WI38 (cell line): ENCODE results near the gene HPS4.

Experiments used
- H3K4me3 ChIP-seq: 2 replicates; pipeline ENCODE4 v1.5.1; 2011; ENCODE audit warnings: low read depth, mild to moderate bottlenecking, control low read depth, low read length
- TF ChIP-seq, protein P1 (sequence below): IDR thresholded peaks from 2 replicates; pipeline ENCODE4 v1.5.1; 2012; ENCODE audit warnings: low read depth, mild to moderate bottlenecking, control low read depth, low read length

HPS4 gene

DNA sequence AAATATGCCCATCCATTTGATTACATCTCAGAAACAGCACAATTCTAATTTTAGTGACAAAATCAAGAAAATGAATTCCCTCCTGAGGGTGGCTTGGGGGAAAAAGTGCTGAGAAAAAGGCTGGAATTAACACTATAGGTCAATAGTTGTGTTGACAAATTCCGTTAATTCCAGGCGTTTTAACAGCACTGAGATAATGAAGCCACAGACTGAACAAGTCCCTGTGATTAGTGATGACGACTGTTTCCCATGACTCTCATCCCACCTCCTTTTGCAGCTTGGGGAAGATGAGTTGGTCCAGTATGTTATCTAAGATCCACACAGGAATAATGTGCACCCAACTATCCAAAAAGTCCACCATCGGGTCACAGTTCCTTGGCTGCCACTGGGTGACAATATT lies 12.9 kb upstream of the HPS4 start:
- TF ChIP-seq, protein P1, sequence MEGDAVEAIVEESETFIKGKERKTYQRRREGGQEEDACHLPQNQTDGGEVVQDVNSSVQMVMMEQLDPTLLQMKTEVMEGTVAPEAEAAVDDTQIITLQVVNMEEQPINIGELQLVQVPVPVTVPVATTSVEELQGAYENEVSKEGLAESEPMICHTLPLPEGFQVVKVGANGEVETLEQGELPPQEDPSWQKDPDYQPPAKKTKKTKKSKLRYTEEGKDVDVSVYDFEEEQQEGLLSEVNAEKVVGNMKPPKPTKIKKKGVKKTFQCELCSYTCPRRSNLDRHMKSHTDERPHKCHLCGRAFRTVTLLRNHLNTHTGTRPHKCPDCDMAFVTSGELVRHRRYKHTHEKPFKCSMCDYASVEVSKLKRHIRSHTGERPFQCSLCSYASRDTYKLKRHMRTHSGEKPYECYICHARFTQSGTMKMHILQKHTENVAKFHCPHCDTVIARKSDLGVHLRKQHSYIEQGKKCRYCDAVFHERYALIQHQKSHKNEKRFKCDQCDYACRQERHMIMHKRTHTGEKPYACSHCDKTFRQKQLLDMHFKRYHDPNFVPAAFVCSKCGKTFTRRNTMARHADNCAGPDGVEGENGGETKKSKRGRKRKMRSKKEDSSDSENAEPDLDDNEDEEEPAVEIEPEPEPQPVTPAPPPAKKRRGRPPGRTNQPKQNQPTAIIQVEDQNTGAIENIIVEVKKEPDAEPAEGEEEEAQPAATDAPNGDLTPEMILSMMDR = no peak
- no peak overlapping the region for H3K4me3 ChIP-seq

DNA sequence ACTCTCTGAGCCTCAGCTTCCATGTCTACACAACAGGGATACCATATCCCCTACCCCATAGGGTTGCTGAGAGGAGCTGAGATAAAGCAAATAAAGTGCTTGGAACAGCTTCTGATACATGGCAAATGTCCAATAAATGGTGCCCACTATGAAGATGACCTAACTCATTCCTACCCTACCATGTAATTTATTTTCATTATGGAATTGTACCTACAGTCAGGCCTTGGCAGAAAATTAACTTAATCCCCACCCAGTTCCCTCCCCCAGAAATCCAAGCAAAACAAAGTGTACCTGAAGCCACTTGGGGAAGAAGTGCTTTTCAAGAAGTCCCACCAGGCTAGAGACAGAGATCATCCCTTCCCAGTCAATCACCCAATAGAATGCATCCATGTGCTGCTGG lies 10.9 kb upstream of the HPS4 start:
- H3K4me3 ChIP-seq = no peak overlapping the region
- TF ChIP-seq, protein P1 = no peak

DNA sequence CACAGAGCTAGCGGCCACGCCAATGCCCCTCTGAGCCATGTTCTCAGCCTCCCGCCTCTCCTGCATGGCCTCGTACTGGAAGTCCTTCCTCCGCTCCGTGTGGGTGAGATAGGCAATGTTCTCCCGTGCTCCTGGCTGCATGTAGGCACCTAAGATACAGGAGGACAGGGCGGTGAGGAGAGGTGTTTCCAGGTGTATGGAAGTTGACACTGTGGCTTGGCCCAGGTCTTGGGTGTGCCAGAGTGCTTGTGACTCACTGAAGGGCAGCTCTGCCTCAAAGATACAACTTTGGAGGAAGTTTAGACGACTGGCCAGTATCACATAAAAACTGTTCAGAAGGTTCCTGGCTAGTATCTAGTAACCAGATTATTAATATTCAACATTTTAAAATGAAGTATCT lies 8.6 kb upstream of the HPS4 start:
- TF ChIP-seq, protein P1 = no peak
- H3K4me3 ChIP-seq = no peak overlapping the region

DNA sequence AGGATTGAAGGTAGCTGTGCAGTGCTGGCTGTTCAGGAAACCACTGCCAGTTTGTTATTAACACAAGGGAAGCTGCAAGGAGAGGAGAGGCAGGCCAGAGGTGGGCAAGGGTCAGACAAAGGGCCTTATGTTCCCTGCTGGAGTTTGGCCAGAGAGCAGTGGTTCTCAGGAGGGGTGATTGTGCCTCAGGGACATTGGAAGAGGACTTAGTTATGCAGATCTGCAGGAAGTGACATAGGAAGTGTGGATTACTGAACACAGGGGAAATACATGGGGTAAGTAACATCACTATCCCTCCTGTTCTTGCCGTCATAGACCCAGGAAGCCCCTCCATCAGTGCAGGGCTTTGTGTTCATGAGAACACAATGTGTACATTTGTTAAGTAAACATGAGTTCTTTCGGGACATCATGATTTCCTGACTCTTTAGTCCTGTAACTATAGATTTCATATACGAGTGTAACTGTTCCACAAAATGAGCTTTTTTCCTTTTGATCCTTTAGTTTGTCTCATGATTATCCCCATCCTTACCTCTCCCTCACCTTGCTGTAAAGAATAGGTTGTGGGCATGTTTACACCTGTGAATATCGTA lies 6.0 kb upstream of the HPS4 start:
- TF ChIP-seq, protein P1 = no peak
- H3K4me3 ChIP-seq = no peak overlapping the region

DNA sequence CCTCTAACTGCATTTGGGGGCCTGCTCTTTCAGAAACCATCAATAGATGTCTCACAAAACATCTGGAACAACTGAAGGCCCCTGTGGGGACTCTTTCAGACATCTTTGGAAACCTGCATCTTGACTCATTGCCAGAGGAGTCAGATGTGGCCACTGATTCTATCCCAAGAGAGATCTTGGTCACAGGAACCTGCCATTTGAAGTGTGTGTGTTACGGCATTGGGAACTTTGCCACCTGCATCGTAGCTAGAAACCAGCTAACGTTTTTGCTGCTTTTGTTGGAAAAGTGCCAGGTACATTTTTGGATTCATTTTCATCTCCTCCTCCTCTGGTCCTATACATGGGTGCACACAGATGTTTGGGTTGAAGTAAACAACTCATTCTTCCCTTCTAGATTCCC lies 4.4 kb upstream of the HPS4 start:
- TF ChIP-seq, protein P1 = no peak
- no peak overlapping the region for H3K4me3 ChIP-seq

DNA sequence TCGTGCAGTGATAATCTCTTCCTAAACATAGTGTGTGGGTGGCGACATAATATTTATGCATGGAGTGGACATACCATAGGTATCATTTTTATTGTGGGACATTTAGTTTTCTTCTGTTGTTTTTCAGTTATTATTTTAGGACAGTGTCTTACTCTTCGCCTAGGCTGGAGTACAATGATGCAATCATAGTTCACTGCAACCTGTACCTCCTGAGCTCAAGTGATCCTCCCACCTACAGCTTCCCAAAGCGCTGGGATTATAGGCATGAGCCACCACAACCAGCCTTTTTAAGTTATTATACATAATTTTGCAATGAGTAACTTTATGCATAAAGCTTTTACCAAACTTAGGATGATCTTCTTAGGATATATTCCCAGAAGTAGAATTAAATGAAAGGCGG lies 2.8 kb upstream of the HPS4 start:
- no peak overlapping the region for H3K4me3 ChIP-seq
- TF ChIP-seq, protein P1 = no peak

DNA sequence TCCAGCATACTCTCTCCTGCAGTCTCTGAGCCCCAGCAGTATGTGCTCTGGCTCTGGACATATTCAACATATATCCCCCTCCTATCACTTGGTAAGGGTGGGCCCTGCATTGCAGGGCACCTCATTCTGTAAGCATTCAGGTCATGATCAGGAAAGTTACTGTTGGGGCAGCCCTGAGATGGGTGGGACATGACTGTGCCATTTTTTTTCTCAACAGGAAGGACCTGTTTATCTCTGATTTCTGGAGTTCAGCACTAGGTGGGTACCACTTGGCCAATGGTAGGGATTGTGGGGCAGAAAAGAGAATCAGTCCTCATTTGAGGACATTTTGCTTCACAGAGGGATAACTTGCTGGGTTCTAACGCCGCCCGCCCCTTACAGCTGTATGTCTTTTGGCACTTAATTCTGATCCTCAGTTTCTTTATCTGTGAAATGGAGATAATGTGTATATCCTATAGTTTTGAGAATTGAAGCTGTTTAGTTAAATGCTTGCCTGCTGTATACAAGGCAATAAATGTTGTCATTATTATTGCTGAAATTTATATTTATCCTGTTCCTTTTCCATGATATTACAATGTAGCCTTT lies 2.3 kb upstream of the HPS4 start:
- TF ChIP-seq, protein P1 = no peak
- H3K4me3 ChIP-seq = no peak overlapping the region
